ENCODE measurements around the gene SHROOM3.

The SHROOM3 gene

DNA sequence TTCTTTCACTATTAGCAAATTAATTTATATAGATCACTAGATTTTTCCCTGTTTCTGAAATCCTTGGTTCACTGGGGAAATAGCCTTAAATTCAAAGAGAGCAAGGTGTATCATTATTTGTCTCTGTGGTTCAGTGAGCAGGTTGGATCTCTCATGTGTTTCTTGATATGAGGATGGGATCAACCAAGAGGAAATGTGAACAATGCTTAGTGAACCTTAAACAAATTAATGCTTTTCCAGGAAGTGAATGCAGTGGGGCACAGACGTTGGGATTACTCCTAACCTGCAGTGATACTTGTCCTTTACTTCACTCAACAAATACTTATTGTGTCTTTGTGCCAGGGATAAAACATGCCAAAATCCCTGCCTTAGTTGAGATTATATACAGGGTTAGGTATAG is 193.2 kb downstream of the SHROOM3 start:
- DNase-seq = no peak

DNA sequence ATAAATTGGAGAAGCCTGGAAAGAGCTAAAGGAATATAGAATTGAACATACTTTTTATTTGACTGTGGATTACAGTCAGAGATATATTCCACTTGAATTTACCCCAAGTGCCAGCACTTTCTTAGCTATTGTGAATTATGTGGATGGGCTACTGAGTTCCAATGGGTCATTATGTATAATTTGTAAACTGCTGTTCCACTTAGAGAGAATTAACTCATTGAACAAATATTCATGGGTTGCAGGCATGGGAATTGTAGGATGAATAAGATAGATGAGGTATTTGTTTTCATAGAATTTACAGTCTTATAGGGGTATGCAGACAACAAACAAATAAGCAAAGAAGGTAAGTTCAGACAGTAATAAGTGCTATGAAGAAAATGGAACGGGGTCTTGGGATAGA is 195.7 kb downstream of the SHROOM3 start:
- DNase-seq = no peak

DNA sequence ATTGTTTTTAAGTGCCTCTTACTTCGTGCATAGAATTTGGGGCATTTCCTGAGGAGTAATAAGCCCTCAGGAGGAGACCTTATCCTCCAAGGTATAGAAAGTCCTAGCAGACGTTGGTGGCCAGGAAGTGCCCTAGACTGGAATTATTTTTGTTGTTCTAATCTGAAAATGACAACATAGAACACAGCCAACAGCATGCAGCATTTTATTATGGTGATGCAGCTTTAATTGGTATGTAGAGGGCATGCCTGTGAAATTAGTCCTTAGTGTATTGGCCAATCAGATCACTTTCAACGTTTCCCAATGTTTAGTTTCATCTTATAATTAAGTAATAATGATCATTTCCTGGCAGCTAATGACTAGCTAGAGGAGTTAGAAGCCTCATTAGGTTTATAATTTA is 199.2 kb downstream of the SHROOM3 start:
- no peak for DNase-seq

DNA sequence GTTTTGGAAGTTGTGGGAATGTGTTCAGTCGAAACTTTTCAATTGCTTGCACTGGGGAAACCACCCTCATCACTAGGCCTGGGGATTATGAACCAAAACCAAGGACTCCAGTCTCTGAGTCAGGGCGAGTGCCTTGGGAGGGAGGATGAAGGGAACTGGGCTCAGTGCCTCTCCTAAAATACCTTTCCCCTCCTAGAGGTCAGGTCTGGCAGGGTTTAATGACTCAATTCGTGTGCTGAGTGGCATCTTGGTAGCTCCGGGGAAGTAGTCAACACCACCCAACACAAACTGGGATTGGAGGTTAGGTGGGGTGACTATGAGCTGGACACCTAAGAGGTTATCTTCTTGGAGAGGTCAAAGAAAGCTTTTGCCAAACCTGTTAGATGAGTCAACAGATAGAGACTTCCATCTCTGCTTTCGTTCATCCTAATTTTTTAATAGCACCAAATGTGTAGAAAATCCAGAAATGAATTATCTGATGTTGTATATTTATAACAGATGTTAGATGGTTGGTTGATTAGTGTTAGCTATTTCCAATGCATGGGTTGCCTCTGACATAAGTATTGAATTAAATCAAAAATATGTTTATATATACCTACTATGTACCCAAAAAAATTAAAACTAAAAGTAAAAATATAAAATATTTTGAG is 202.8 kb downstream of the SHROOM3 start:
- DNase-seq = no peak

DNA sequence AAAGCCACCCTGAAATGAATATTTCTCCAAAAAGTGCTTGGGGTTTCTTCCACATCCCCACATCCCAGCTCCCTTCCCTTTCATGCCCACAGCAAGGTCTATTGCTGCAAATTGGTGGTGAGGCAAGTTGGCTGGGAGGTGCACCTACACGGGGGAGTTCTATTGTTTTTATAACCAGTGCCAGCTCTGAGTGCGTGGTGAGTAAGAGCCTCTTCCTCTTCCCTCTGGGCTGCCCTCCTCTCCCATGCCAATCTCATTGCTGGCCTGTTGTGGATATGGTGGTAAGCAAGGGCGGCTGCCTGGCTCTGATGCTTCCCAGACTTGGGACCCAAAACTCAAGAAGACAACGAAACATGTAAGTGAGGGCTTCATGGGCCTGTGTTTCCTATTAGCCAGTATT is 204.3 kb downstream of the SHROOM3 start:
- DNase-seq = no peak

DNA sequence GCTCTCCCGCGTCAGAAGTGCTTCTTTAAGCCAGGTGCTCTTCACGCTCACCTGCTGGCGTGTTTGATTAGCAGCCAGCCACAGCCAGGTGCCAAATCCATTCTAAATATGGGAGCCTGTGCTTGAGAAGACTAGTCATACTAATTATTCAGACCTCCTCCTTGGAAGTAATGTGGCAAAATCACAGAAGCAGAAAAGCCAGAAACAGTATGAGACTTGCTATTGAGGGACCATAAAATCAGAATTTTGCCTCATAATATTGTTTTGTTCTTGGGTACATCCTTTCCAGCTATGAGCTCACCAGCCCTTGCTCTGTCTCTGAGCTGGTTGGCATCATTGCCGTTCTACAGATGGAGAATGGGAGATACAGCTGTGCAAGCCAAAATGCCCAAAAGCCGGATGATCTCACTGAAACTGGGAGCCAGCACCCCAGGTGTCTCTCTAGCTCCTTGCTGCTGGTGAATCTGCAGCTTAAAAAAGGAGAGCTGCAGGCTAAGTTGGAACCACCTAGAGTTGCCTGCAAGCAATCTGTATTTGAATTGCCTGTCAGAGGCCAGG is 205.4 kb downstream of the SHROOM3 start:
- no peak for DNase-seq

DNA sequence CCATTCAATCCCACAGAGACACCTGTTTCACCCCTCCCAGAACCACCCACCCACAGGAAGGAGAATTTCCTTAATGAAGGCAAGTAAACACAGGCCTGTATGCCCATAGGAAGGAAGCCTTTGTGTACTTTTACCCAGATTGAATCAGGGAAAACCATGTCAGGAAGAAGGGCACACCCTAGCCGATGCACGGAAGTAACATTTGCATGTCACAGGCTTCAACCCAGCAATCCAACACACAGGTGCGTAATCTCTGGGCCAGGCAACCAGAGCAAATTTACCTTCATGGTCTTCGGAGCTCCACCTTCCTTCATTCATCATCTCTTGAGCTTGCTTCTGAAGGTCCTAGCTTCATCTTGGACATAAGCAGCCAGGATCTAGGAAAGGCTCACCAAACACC is 206.3 kb downstream of the SHROOM3 start:
- no peak for DNase-seq

DNA sequence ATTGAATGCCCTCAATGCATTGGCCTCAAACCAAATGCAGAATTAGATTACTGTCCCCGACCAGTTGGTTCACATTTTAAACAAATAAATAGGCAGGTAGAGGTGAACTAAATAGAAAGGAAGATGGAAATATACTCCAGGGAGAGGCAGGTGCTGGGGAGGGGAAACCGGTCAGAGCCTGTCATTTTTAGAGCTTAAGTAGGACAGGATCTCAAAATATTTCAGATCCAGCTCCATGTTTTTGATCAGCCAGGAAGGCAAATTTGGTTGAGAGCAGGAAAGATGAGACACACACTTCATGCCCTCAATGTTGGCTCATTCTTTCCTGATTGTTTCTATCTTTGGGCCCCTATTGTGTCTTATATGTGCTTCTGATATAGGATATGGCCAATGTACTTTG is 206.7 kb downstream of the SHROOM3 start:
- DNase-seq = no peak

DNA sequence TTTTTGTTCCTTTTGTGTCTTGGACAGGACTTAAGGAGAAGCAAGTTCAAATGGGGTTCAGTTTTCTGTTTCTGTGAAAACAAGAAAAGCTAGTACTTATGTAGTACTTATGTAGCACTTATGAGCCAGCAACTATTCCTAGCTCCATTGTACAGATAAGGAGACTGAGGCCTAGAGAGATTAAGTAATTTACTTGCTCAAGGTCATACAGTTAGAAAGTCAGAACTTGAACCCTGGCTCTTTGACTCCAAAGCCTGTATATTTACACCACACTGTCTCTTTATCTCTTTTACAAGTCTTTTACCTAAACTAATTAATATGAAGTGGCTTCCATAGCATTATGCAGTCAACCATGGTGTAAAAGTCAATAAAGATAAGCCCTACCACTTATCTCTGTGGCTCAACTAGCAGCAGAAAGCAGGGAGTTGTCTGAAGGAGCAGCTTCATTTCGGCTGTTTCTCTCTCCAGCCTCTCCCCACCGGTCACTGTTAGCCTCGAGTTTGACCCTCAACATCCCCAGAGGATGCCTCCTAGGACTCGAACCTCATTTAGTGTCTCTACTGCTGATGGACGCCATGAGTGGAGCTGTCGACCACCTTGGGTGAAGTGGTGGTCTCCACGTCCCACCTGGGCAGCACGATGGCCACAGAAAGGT is 209.9 kb downstream of the SHROOM3 start:
- DNase-seq = no peak

DNA sequence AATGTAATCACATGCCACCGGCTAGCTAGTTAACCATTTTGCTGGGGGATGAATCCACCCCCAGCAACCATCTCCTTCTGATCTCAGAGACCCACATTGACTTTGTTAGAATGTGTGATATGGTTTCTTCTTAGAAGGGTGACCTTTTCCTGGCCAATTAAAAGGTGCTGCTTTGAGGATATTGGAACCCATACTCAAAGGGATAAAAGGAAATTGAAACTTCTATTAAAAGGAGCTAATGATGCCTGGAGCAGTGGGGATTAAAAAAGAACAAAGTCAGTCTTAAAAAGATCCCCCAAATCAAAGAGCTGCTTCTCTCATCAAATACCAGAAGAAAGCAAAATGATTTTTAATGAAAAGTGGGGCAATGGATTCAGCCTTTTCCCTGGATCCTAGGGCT is 214.1 kb downstream of the SHROOM3 start:
- DNase-seq = no peak

DNA sequence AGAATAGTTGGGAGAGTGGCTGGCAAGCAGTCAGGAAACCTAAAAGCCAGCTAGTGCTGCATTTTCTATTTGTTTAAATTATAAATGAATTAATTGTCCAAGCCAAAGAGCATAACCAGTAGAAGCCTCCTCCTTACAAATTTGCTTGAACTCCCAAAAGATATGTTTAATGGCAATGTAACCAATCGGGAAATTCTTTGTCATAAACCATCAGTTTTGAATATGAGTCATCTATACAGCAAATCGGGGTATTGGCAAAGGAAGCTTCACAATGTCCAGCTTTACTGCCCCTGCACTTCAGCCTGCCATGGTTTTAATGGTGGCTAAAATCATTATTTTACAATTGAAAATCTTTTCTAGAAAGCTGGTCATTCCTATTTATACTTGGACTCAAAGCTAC is 216.6 kb downstream of the SHROOM3 start:
- no peak for DNase-seq

DNA sequence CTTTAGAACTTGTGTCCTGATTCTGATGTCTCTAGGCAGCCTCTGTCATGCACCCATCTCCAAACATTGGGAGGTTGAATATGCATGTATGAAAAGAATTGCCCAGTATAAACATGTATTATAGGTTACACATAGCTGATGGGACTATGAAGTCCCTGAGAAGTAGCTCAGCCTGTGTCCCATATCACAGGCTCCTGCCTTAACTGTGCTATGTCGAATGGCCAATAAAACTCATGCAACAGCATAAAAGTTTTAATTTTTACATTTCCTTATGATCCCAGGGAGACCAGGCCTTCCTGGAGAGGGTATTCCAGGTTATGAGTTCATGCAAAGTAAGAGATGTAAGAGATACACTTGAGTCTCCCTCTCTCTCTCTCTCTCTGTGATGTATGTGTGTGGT is 217.4 kb downstream of the SHROOM3 start:
- no peak for DNase-seq

DNA sequence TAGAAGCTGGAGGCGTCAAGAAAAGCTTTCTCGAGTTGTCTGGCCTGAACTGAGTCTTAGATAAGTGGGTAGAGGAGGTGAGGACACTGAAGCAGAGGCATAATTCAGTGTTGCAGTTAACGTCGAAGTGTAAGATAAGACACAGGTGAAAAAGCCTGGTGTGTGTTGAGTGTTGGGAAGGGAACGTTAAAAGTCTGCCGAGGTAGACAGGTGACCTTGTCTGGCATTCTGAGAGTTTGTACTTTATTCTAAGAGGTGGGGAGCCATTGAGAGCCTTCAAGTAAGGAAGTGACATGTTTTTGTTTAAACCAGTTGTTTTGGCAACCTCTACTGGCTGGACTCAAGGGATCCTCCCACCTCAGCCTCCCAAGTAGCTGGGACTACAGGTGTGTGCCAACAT is 219.1 kb downstream of the SHROOM3 start:
- DNase-seq = no peak

DNA sequence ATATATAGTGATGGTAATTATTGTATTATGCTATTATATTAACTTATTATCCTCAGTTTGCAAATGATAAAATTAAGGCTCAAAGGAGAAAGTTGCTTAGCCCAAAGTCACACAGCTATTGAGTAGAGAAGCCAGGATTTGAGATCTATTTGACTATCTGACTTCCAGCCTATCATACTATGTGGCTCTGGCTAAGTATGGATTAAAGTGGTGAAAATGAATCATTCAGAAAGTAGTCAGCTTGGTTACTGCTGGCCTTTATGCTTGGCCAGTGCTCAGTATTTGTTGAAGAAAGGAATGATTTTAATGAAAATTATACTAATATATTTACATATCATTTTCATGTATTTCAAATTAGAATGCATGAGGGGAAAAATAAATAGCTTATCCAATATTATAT is 219.8 kb downstream of the SHROOM3 start:
- DNase-seq = no peak

DNA sequence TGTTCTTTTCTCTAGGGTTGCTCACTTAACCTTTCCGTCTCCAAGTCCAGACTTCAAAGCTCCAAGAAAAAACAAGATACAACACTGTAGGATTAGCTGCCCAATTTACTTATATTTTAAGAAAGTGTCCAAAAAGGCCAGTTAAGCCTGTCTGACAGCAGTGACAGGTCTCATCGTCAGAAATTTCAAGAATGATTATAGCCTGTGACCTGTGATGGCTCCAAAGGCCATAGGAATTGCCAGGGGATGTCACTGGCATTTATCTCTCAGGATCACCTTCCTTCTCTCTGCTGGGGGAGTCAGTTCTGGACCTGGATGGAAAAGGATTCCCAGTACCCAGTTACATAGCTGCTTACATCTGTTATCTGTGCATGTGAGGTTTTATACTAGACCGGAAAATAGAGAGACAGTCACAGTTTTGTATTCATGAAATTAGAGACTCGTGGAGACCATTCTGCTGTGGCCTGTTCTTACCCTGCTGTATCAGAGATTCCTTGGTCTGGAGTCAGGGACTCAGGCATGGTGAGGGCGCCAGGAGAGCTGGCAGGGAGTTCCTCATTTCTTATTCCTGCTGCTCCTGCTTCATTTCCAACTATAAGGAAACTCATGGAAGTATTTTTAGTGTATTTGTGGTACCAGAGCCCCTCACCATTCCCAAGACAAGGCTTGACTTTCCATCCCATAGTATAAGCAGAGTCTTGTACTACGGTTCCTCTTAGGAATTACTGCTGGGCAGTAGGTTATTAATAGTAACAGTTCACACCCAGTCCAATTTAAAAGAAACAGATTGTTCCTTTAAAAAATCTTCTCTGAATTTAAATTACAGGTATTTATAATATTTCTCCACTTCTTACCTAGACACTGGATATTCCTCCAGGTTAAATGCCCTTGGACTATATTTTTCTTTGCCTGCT is 220.8 kb downstream of the SHROOM3 start:
- DNase-seq = no peak

DNA sequence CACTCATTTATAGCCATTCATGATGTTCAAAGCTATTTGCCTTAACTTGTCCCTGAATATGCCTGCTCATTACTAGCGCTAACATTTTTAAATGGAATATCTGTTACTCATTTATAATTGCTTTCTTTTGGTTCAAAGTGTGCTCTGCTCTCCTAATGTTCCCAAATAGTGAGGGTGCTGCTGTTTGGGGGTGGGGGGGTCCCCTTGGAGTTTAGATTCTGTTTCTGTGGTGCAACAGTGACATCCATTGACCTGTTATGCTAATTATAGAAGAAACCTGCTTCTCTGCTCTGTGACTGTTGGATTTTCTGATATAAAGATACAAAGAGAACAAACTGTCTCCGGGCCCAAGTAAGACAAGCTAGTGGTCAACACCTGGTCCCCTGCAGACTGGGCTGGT is 222.4 kb downstream of the SHROOM3 start:
- no peak for DNase-seq

DNA sequence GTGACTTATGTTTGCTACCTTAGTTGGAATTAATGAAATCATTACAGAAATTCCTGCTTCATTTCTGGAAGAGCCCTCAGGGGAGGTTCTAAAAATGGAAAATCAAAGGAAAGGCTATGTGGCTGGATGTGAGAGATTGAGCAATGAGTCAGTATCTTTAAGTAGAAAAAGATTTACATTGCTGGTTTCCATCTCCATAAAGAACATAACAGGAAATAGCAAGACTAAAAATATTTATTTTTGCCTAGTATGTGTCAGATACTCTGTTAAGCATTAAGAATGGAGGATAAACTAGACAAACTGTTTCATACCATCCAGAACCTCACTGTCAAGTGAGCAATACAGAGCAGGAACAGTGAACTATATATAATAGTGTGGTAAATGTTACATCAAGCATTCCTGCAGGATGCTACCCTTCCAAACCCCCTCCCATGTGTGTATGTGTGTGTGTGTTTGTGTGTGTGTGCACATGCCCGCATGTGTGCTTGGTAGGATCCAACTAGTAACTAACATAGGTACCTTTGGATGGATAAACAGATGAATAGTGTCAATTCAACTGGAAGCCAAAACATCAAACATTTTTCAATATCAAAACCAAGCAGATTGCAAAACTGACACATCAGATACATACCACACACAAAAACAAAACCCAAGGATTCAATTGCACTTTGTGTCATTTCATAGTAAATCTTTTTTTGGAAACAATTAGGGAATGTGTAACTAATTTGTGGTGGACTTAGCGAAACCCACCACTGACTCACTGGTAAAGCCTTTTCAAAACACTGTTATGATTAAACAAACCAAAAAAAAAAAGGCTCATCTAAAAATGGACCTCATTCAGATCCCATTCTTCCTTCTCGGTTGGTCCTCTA is 223.4 kb downstream of the SHROOM3 start:
- DNase-seq = no peak

DNA sequence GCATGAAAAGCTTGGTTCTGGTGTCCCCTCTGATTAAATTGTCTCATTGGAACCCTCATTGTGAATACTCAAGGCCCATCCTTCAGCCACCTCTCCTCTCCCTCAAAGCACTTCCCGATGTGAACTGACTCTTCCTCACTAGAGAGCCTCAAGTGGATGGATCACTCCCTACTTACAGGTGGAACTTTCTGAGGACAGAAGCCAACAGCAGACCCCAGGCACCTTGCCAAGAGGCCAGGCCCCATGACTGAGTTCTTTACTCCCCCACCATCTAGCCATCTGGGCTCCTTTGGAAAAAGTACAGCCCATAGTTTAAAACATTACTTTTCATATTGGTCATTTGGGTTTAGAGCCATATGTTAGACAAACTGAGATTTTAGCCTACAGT is 224.1 kb downstream of the SHROOM3 start:
- no peak for DNase-seq

DNA sequence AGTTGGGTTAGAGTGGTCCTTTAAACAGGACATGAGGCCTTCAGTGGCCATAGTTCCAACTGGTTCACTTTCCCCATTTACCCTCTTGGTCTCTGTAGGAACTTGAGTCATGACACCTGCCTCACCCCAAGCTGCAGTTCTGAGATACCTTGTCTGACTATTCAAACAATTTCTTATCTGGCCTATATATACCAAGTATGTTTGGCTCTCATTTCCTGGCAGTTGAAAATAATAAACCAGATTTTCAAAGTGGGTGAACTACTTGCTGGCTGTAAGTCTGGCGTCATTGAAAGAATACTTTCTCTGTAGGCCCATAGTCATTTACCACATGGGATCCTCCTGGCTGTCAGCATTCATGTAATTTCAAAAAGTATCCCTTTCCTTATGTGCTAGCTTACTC is 228.8 kb downstream of the SHROOM3 start:
- DNase-seq = no peak

DNA sequence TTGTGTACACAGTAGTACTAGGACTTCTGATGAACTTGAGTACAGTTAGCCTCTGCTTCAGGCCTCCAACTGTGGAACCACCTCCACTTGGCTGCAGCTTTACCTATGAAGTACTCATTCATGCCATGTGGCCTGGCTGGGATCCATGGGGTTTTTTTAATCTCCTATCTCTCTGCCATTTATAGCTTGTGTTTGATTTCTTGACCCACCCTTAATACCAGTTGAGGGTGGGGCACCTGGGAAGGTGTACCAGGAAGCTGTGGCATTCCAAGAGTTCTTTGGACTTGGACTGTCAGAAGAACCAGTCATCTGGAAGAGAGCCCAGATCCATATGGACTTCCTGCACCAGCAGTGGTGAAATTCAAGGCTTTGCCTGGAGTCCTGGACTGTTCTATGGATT is 230.1 kb downstream of the SHROOM3 start:
- DNase-seq = no peak

DNA sequence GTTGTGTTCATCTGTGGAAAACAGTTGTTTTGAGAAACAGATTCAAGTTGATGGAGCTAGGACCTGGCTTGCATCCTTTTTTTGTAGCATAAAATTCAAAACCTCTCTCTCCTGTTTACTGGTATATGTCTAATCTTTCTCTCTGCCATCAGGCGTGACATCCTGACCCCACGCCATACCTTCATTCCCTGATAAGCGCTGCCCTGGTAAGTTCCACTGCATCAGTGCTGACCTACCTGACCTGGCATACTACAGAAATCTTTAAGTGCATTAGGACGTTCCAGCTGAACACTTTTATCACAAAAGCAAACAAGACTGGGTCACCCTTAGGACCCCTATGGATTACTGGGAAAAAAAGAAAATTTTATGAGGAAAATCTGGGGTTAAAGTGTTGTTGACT is 230.7 kb downstream of the SHROOM3 start:
- DNase-seq = no peak

DNA sequence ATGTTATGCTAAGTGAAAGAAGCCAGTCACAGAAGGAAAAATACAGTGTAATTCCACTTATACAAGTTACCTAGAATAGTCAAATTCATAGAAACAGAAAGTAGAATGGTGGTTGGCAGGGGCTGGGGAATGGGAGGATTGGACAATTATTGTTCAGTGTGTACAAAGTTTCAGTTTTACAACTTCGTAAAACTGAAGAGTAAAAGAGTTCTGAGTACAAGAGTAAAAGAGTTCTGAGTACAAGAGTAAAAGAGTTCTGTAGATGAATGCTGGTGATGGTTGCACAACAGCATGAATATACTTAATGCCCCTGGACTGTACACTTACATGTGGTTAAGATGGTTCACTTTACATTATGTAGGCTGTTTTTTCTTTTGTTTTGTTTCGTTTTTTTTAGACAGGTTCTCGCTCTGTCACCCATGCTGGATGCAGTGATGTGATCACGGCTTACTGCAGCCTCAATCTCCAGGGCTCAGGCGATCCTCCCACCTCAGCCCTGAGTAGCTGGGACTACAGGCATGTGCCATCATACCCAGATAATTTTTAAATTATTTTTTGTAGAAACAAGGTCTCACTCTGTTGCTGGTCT is 232.0 kb downstream of the SHROOM3 start:
- peak in 1 of 5 experiments; percentile 11 for DNase-seq

Measured in T-helper 2 cell (primary cell).